Cardiac muscle cell (in vitro differentiated cells and primary cell): ENCODE measurements around the gene KRT7. TPM values are rescaled to one million over a fixed set of nuclear protein-coding genes. Genes with fewer than 3 reads are reported as not detected.

Experiments
- DNase-seq, 2 donors: peaks; one replicate each; pipeline versions ENCODE4 v3.0.0 to v3.0.0-alpha.2; 2010 to 2017; ENCODE audit warnings: low read depth in 1 of 2, low spot score in 1 of 2
- H3K27ac ChIP-seq: fragments of 200-600 bp; sonication (generic); 2 replicates; pipeline ENCODE4 v1.5.1; 2016
- H3K27me3 ChIP-seq: fragments of 200-600 bp; sonication (generic); 2 replicates; pipeline ENCODE4 v1.6.0; 2016; ENCODE audit warnings: control low read depth
- H3K36me3 ChIP-seq: fragments of 200-600 bp; sonication (generic); 2 replicates; pipeline ENCODE4 v1.5.1; 2016; ENCODE audit warnings: control low read depth
- H3K4me1 ChIP-seq: fragments of 200-600 bp; sonication (generic); 2 replicates; pipeline ENCODE4 v1.8.1; 2017; ENCODE audit warnings: low read depth, mild to moderate bottlenecking, mixed run types
- H3K4me3 ChIP-seq: fragments of 200-600 bp; sonication (generic); 2 replicates; pipeline ENCODE4 v1.5.1; 2016; ENCODE audit warnings: mild to moderate bottlenecking
- H3K9me3 ChIP-seq: fragments of 200-600 bp; sonication (generic); 2 replicates; pipeline ENCODE4 v1.5.1; 2017; ENCODE audit warnings: low read depth, mild to moderate bottlenecking, control low read depth
- polyA plus RNA-seq: library from polyadenylated mRNA; unstranded; fragments of >200 nt; fragmentation: Nextera tagmentation; extraction: Ambion mirVana; gene quantifications from 2 replicates; pipeline ENCODE4 v1.2.1, GENCODE V29; 2016
- total RNA-seq: library from RNA; depleted of rRNA; stranded (reverse); fragments of >200 nt; gene quantifications from 2 replicates; pipeline ENCODE4 v1.2.3, GENCODE V29; 2016
- TF ChIP-seq, protein P1 (sequence below): IDR thresholded peaks from 2 replicates; pipeline ENCODE4 v1.5.1; 2012; ENCODE audit warnings: low read depth, mild to moderate bottlenecking, low read length

Gene KRT7
- total and polyA plus RNA-seq, 2 experiments from 2014 or later: 0.36 to 0.50 TPM

DNA sequence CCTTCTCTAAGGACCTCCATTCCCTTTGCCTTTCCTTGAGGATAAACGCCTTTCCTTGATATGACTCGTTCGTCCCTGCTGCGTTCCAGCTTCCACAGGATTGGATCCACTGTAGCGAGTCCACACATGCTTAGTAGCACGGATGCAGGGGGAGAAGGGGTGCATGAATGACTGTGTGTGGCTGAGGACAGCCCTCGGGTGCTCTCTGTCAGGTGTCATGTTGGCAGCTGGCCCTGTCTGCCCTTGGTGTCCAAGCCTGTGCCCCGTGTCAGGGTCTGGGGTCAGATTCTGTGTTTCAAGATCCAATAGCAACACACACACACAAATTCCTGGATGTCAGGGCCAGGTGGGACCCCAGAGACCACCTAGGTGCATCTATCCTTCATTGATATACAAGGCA lies 23.7 kb upstream of the KRT7 start:
- Histone ChIP-seq H3K27ac (no peak overlapping the region), H3K27me3 (peaks cover 35% of the 10 kb centered on the region), H3K4me1 (no peaks in the 10 kb centered on the region), H3K9me3 (no peaks in the 10 kb centered on the region), H3K4me3 (no peak overlapping the region), H3K36me3 (no peaks in the 10 kb centered on the region)
- TF ChIP-seq, protein P1, sequence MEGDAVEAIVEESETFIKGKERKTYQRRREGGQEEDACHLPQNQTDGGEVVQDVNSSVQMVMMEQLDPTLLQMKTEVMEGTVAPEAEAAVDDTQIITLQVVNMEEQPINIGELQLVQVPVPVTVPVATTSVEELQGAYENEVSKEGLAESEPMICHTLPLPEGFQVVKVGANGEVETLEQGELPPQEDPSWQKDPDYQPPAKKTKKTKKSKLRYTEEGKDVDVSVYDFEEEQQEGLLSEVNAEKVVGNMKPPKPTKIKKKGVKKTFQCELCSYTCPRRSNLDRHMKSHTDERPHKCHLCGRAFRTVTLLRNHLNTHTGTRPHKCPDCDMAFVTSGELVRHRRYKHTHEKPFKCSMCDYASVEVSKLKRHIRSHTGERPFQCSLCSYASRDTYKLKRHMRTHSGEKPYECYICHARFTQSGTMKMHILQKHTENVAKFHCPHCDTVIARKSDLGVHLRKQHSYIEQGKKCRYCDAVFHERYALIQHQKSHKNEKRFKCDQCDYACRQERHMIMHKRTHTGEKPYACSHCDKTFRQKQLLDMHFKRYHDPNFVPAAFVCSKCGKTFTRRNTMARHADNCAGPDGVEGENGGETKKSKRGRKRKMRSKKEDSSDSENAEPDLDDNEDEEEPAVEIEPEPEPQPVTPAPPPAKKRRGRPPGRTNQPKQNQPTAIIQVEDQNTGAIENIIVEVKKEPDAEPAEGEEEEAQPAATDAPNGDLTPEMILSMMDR: no peak
- no peak for DNase-seq

DNA sequence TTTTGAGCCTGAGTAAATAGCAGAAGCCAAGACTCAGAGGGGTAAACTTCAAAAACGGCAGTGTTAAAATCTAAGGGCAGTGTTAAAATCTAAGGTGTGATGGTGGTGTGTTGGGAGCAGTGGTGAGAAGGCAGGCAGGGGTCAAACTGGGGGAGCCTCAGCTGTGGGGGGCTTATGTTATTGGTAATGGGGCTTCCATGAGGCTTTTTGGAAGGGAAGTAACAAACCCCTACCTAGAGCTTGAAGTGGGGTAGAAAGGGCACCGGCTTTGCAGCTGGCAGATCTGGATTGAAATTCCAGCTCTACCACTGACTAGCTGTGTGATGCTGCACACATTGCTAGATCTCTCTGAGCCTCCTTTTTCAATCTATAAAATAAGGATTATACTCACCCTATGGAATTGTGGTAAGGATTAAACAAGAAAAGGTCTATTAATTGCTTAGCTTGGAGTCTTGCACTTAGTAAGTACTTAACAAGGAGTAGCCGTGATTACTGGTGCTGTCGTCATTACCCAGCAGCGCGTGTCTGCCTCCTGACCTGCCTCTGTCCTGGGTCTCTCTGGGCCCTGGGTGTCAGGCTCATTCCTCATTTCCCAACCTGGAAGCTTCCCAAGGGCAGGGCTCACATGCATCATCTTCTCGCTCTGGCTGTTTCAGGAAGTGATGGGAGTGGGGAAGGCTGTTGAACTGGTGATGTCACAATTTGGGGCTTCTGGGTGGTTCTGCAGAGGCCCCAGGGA lies 22.7 kb upstream of the KRT7 start:
- H3K27me3 ChIP-seq: peaks cover 35% of the 10 kb centered on the region
- no peaks in the 10 kb centered on the region for H3K9me3 ChIP-seq
- H3K4me3 ChIP-seq: no peak overlapping the region
- TF ChIP-seq, protein P1: no peak
- H3K4me1 ChIP-seq: peaks cover under 1% of the 10 kb centered on the region
- H3K36me3 ChIP-seq: no peaks in the 10 kb centered on the region
- peak in 1 of 2 donors; percentile 90 for DNase-seq
- no peak overlapping the region for H3K27ac ChIP-seq

DNA sequence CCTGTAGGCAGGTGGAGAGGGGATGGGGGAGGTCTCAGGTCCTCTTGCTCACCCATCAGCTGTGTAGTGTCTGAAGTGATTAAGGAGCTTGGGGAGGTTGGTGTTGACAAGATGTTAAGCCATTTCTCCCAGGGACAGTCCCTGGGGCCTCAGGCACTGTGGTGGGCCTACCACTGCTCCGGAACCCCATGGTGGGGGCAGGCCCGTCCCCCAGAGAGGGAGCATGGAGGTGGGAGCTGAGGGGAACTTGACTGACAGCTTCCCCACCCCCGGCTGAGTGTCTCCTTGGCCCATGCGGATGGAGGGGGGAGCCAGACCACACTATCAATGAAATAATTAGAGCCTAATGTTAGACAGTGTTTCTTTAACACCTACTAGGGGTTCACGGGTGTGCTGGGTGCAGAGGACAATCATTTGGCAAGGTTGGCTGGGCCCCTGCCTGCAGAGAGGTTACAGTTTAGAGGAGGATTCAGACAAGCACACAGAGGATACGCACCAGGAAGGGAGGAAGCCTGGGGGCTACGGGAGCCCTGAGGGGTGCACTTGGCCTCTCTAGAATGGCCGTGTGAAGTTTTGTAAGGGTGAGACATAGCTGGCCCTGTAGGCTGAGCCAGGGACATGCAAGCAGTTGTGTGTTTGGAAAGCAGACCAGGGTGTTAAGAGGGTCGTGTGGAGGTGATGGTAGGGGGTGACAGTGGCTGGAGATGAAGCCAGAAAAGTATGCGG lies 22.0 kb upstream of the KRT7 start:
- peaks cover 7% of the 10 kb centered on the region for H3K4me1 ChIP-seq
- H3K27me3 ChIP-seq: peaks cover 29% of the 10 kb centered on the region

DNA sequence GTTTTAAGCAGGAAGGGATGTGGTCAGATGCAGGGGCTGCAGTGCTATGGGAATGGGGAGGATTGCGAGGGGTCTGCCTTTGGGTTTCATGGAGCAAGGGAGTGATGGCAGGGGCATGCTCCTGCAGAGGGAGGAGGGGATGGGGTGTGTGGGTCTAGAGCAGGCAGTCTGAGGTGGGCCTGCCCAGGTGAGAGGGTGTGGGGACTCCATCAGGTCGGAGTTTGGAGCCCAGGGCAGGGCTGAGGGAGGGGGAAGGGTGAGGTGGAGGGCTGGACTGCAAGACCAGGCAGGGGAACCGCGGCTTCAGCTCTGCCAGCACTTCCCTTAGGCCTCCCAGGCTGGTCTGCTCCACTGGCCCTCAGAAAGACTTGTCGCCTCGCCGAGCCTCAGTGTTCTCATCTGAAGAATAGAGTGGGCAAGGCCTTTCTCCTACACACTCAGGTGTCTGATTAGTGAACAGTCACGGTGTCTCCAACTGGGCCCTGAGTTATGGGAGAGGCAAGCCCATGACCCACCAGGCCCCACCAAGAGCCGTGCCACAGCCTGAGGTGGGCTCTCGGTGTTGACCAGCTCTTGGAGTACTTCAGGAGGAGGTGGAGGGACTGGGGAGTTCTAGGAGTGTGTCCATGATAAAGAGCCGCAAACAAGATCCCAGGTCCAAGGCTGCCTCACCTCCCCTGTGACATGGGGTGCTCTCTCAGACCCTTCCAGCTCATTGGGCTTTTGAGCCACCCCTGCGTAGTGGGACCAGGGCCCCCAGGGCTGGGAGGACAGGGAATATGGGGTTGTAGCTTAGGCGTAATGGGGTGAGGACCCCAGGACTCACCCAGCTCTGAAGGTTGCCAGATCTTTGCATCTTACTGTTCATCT lies 21.1 kb upstream of the KRT7 start:
- no peaks in the 10 kb centered on the region for H3K9me3 ChIP-seq

More for the DNA sequence above, 22.0 kb upstream of the KRT7 start:
- TF ChIP-seq, protein P1: no peak
- no peak for DNase-seq
- Histone ChIP-seq H3K36me3 (no peaks in the 10 kb centered on the region), H3K27ac (no peak overlapping the region), H3K9me3 (no peaks in the 10 kb centered on the region), H3K4me3 (no peak overlapping the region)

More for the DNA sequence above, 21.1 kb upstream of the KRT7 start:
- no peak overlapping the region for H3K27ac ChIP-seq
- peaks cover 7% of the 10 kb centered on the region for H3K4me1 ChIP-seq
- TF ChIP-seq, protein P1: no peak
- H3K36me3 ChIP-seq: no peaks in the 10 kb centered on the region
- no peak overlapping the region for H3K4me3 ChIP-seq
- peaks cover 29% of the 10 kb centered on the region for H3K27me3 ChIP-seq
- no peak for DNase-seq
